GM12801 (cell line): ENCODE measurements around the gene KIF16B.

Experiments
- TF ChIP-seq, protein P1 (sequence below): IDR thresholded peaks from one replicate; pipeline ENCODE4 v1.5.1; 2011; ENCODE audit warnings: control low read depth; ENCODE audit not compliant: insufficient read length; ENCODE audit errors: extremely low read depth

Gene KIF16B

DNA sequence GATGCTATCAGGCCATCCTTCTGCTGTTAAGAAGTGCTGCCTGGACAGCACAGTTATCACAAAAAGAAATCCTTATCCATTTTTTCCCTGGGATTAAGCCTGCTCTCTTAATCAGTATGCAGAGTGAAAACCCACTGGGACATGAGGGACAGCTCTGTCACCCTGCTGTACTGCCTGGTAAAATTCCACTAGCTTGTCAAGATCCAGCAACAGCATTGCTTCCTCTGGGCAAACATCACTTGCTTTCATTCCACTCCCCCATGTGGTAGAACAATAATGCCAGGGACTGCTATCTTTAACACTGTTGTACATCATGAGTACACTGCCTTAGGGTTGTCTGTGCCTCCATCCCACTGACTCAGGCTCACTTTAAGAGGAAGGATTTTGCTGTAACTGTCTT is 331.3 kb downstream of the KIF16B start:
- TF ChIP-seq, protein P1, sequence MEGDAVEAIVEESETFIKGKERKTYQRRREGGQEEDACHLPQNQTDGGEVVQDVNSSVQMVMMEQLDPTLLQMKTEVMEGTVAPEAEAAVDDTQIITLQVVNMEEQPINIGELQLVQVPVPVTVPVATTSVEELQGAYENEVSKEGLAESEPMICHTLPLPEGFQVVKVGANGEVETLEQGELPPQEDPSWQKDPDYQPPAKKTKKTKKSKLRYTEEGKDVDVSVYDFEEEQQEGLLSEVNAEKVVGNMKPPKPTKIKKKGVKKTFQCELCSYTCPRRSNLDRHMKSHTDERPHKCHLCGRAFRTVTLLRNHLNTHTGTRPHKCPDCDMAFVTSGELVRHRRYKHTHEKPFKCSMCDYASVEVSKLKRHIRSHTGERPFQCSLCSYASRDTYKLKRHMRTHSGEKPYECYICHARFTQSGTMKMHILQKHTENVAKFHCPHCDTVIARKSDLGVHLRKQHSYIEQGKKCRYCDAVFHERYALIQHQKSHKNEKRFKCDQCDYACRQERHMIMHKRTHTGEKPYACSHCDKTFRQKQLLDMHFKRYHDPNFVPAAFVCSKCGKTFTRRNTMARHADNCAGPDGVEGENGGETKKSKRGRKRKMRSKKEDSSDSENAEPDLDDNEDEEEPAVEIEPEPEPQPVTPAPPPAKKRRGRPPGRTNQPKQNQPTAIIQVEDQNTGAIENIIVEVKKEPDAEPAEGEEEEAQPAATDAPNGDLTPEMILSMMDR = no peak

GRCh38 chr20:16240355-16240754 is 332.9 kb downstream of the KIF16B start:
- TF ChIP-seq, protein P1 = no peak

DNA sequence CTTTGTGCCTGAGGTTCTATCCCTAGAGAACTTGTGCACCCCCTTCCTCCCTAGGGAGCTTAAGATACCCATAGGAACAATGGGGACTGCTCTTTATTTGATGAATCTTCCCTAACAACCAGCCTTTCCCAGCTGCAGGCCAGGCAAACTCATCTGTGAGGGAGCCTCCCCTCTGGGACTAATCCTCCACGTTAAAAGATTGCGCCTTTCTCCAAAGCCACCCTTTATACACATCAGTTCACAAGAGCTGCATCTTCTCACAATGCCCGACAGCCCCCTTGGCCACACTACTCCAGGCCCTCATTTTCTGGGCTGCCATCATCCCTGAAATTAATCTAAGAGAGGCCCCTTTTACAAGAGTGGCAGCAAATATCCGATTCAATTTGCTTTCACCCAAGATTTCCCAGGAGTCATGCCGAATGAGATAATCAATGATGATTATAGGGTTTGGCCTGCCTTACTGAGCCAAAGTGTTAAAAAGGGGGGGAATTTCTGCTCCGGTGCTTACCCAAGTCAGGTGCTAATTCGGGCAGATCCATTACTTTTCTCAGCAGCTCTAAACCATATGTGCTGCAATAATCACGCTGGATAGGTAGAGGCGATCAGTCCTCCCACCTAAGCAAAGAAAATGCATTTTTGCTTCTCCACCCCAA is 336.5 kb downstream of the KIF16B start:
- TF ChIP-seq, protein P1 = no peak

DNA sequence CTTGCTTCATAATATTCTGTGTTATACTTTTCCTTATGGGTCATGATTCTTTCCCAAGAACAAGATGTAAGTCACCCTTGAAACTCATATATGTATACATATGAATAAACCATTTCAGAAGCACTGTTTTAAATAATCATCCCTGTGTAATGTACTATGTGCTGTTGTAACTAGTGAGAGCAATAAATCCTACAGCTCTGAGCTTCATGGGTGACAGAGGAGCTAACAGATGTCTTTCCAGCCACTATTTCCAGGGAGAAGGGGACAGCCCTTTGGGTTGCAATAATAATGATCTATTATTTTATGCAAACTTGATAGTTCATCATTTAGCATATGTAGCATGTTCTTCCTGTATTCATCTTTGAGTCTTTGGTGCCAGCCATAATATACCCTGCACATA is 342.8 kb downstream of the KIF16B start:
- TF ChIP-seq, protein P1 = no peak

- TF ChIP-seq, protein P1 = no peak
These were observed 343.4 kb downstream of the KIF16B start for GRCh38 chr20:16229813-16230212.

DNA sequence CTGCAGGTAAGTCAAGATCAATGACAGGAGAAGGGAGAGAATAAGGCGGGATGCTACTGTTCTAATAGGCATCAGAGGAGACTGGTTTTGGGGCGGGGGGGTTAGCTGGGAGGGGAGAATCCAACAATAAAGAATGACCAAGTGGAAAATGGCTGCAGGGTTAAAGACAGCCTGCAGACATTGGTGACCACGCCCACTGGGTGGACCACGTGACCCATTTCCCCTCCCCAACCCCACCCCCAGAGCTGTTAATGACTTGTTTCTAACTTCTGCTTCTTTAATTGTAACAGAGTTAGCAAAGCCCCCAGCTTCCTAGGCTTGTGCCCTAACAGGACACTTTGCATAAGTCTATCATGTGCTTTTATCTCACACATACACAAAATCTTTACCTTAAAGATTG is 344.5 kb downstream of the KIF16B start:
- TF ChIP-seq, protein P1 = no peak

GRCh38 chr20:16224836-16225235 is 348.4 kb downstream of the KIF16B start:
- TF ChIP-seq, protein P1 = no peak
